Fibroblast of gingiva (primary cell): ENCODE measurements around the gene FOXJ1.
A peak's percentile ranks its signal among the peaks of the same experiment; 100 is the strongest.
"Not testable (repeated sequence)": the region's sequence is repeated elsewhere in the genome, so short reads cannot be mapped to it uniquely, and the experiment has no call there.

Source experiments
- DNase-seq: peaks from one replicate; pipeline ENCODE4 v3.0.0-alpha.2; 2011; ENCODE audit warnings: low read depth

The FOXJ1 gene, protein sequence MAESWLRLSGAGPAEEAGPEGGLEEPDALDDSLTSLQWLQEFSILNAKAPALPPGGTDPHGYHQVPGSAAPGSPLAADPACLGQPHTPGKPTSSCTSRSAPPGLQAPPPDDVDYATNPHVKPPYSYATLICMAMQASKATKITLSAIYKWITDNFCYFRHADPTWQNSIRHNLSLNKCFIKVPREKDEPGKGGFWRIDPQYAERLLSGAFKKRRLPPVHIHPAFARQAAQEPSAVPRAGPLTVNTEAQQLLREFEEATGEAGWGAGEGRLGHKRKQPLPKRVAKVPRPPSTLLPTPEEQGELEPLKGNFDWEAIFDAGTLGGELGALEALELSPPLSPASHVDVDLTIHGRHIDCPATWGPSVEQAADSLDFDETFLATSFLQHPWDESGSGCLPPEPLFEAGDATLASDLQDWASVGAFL

DNA sequence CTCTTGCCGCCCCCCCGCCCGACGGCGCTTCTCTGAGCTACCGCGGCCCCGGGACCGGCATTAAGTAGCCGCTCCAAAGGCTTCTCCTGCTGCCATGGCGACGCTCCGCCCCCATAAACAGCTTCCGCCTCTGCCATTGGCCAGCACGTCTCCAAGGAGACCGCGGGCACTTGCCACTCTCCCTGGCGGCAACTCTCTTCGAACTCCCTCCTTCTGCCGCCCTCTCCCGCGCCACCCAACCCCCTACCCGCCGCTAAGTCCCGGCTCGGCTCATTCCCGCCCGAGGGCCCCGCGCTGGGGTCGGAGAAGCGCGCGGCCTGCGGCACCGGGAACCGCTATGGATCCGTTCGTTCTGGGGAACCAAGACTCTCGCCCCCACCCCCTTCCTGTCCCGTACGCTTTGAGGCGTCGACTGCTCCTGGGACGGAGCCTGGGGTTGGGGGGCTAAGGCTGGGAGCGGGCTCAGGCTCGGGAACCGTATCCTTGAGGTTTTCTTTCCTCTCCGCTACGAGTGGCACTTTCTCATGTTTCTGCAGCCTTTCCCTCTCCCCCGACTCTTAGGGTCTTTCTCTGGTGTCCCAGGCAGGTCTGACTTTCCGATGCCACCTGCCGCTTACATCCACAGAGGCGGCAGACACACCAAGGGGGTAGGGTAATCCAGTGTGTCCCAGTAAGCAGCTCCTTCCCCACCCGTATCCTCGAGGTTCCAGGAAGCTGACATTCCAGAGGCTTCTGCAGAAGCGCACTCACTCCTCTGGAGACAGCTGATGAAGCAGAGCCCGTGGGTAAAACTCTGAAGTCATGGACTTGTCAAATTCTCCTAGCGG, at the start of gene FOXJ1:
TSS of gene FOXJ1 (minus strand) at position 34 of the 827 bp plus-strand sequence. CDS start 850 bp downstream, outside the sequence.
- DNase-seq = peak; percentile 74

DNA sequence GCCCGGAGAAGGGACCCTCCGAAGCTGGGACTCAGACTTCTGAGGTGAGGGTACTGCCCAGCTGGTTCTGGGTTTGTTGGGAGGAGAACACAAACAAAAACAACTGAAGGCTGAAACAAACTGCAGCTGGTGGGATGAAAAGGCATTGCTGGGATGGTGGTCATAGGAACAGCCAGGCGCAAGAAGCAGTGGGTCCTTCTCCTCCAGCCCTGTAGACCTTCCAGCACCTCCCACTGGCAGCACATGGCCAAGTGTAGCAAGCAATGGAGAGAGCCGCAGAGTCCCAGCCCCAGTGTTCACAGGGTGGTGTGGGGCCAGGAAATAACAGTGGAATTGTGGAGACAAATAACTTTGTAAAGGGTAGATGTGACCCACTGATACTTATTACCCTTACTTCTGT, 48.7 kb upstream of the FOXJ1 start:
- no peak for DNase-seq

DNA sequence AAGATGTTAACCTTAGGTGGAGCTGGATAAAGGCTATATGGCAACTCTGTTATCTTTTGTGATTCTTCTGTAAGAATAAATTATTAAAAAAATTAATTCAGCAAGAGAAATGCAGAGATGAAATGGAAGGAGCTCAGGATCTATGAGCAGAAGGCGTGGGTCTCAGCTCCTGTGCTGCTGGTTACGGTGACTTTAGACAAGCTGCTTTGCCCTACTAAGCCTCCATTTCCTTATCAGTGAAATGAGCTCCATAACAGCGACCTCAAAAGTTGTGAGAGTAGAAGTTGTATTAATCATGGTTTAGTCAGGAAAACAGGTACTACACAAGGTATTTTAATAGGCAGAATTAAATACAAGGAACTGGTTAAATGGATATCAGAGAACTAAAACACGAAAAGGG, 48.2 kb upstream of the FOXJ1 start:
- no peak for DNase-seq

DNA sequence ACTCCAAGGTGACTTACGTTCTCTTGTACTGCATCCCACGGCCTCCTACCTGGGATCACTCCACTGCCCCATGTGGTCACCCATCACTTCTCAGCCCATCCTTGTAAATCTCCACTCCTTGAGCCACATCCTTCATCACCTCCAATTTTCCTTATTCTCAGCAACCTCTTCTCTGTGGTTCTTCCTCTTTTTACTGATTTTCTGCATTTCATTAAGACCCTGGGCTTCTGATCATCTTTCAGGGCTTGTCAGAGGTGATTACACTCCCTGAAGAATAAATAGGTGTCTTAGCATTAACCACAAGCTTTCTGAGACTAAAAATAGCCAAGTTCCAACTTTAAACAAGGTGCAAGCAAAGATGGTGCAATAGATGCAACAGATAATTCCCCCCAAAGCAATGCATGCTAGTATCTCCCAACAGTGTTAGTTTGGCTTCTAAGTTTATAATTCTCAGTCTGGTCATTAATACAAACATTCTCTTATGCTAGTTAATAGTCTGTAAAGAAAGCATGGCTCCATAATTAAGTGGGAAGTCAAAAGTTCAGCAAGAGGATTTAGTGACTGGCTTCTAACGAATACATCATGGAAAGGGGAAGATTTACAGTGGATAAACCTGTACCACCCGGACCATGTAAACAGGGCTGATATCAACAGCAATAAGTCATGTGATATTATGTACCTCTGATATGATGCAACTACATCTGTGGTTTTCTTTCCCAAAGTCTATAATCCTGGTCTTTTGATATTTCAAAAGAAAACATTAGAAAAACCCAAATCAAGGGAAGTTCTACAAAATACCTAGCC, 47.4 kb upstream of the FOXJ1 start:
- DNase-seq = no peak

DNA sequence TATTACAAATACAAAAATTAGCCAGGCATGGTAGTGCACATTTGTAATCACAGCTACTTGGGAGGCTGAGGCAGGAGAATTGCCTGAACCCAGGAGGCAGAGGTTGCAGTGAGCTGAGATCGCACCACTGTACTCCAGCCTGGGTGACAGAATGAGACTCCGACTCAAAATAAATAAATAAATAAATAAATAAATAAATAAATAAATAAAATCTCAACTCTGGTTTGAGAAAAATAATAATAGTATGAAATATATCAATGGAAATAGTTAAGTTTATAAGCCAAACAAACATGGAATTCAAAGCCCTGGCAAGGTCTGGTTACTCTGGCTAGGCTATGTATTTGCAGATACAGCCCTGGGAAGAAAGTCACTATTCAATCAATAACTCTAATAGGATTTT, 45.7 kb upstream of the FOXJ1 start:
- DNase-seq = not testable (repeated sequence)

DNA sequence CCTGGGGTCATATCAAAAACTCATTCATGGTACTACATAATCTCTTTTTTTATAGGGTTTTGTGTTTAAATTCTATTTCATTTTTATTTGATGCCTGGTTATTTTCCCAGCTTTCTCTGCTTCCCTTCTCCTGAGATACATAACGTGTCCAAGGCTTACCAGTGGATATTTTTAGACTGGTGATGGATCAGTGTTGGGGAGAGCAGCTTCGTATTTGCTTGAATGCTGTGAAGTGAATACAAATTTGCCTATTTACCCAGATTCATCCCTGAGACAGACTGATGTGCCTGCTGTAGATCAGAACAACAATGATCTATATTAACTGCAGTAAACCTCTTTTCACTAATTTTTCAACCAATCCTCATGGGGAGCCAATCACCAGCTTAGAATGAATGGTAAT, 43.2 kb upstream of the FOXJ1 start:
- DNase-seq = no peak

DNA sequence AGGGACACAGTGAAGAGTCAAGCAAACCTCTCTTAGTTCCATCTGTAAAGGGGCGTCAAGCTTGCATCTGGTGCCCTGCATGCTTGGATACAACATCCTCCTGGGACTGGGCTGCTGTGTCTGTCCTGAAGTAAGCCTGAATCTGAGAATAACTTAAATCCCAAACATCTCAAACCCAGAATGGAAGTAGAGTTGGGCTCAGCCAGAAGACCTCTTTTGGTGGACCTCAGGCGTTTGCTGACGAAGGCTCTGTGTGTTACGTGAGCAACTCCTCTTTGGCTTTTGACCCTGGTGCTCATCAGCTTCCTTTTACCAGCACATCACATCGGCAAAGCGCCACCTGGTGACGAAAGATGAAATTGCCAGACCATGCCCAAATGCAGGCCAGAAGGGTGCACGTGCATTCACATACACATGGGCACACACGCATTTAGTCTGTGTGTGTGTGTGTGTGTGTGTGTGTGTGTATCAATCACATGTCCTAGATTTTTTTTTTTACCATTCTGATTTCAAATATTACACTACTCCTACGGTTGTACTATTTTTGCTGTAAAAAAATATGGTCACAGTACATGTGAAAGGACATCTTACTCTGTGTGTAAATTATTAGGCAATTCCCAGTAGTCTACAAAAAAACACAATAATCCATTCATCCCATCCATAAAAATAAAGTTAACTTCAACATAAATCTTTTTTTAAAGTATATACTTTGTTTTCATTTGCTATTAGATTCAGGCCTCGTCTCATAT, 41.1 kb upstream of the FOXJ1 start:
- peak; percentile 88 for DNase-seq

DNA sequence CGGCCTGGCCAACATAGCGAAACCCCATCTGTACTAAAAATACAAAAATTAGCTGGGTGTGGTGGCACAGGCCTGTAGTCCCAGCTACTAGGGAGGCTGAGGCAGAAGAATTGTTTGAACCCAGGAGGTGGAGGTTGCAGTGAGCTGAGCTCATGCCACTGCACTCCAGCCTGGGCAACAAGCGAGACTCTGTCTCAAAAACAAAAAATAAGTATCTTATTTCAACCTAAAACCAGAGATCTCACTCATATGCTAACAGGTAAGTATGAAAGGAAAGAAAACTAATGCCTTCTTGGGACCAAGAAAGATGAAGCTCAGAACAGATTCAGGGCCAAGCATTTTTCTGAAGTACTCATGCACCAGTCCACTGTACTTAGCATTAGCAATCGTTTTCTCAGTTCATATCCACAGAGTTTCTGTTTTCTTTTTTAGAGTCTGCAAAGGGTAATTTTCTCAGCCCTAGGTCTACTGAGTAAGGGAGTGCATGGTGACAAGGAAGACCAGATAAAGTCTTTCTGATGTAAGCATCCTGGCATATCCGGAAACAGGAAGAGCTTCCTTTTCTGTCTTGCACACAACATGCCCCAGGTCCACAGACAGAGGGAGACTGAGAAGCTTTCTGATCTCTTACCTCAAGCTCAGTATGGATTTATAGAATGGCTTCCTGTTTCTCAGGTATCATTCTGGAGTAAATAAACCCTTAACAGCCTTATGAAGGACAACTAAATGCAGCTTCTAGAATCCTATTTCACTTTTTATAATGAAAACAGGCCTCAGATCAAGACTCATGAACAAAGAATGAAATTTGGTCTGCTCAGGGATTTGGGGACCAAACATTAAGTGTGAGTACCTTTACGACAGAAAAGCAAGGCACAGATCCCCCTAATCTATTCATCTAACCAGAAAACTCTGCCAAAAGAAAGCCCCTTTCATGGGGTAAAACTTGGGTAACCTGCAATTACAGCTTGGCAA, 38.7 kb upstream of the FOXJ1 start:
- no peak for DNase-seq

DNA sequence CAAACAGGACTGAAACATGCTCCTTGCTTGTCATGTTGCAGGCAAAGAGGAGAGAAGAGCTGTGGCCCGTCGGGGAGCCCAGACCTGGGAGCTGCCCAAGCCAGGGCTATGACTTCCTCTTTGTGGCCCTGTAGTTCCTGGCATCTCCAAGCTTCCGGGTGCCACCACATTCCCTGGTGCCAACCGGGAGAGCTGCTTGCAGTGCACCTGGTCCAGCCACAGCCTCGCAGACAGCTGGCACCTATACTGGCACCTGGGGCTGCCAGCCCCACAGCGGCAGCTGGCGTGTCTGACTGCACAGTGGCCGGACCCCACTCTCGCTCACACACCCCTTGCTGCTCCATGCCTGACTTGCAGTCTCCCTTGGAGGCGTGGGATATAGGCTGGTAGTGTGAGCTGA, 37.1 kb upstream of the FOXJ1 start:
- no peak for DNase-seq

DNA sequence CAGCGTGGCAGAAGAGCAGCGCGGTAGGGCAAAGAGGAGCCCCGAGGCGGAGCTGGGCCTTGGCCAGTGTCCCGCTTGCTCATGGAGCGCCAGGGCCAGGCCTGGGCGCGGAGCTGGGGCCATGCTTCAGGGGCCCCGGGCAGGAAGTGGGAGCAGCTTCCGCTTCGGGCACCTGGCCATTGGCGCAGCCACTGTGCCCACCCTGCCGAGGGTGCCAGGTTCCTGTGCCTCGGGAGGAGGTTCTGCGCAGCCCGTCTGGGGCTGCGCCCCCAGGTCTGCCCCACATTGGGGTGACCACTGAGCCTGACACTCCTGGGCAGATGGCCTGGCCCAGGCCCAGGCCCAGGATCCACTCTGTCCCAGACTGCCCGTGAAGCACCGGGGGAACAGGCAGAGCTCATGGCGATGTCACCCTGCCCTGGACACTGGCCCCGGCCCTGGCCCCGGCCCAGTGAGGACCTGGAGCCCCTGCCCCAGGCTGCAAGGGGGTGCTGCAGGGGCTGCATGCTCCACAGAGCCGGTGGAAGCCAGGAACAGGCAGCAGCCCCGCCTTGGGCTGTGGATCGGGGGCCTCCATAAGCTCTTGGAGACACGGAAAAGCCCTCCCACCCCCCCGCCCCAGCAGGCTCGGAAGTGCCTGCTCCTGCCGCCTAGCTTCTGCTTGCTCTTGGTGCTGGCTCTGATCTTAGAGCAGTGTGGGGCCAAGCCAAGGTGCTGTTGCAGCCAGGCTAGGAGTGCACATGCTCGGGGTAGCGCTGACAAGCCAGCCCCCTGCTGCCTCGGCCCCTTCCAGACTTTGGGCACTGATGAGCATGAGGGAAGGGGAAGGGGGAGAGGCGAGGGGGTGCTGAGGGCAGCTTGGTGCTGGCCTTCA, 35.9 kb upstream of the FOXJ1 start:
- DNase-seq = no peak

DNA sequence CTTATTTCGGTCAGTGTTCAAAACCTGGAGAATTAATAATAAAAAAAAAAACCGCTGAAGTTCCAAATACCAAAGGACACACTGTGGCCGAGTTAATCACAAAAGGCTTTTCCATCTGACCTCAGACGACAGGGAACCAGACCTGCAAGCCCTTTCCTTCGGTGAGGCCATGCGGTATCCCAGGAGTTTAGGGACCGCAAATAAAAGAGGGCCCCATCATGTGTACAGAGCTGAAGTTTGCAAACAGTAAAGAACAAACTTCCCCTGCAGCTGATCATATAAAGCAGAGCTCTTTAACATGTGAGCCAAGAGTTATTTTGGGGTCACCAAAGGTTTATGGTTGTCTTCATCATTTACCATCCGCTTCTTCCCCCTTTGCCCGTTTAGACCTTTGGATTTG, 33.0 kb upstream of the FOXJ1 start:
- no peak for DNase-seq

DNA sequence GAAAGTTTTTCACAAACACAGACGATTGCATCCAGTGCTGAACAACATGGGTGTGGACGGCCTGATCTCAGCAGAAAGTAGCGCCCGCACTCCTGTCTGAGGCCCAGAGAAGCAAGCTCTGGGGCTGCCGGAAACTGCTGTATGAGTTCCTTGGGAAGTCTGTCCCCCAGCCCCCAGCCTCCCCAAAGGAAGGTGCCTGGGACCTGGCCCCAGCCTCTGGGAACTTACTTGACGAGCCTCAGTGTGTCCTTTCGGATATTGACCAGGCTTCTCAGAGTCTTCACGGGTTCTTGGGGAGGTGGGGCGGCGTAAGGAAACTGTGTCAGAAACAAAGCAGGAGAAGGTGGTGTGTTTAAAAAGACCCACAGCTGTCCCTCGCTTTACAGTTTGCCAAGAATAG, 32.4 kb upstream of the FOXJ1 start:
- no peak for DNase-seq

DNA sequence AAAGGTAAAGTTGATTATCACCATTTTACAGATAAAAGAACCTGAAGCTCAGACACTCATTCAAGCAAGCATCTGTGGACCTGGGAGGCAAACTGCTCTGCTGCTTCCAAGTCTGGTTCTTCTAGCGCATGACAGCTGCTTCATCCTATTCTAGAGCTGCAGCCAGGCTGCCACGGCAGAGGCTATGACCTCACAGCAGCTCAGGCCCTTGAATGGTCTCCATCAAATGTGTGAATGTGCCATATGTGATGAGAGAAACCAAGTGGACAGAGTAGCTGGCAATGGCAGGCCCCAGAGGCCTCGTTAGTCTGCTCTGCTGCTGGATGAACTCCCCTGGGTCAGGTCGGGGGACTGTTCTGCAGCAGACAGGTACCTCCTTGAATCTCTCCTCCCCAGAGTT, 30.7 kb upstream of the FOXJ1 start:
- DNase-seq = no peak

DNA sequence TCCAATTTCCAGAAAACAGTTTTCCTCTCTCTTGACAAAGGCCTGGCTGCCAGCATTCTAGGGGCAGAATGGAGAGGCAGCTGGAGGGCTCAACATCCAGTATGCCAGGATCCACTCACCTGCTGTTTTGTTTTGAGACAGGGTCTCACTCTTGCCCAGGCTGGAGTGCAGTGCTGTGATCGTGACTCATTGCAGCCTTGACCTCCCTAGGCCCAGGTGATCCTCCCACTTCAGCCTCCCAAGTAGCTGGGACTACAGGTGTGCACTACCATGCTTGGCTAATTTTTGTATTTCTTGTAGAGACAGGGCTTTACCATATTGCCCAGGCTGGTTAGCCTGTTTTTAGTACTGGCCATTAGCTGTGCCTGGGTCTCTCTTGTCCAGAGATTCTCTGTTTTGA, 29.1 kb upstream of the FOXJ1 start:
- DNase-seq = no peak

DNA sequence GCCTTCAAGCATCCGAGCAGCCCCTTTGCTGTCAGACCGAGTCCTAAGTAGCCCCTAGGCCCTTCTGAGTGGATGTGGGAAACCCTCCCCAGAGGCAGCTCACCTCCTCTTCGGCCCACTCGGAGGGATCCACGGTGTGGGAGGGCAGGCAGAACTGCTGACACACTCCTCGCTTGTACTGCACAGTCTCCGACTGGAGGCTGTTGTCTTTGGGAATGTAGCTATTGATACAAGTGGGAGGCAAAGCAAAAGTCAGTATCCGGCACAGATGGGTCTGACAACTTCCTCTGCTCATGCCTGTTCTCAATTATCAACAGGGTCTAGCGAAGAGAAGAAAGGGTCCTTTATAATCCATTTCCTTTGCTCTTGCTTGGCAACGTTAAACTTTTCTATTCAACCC, 25.9 kb upstream of the FOXJ1 start:
- no peak for DNase-seq

DNA sequence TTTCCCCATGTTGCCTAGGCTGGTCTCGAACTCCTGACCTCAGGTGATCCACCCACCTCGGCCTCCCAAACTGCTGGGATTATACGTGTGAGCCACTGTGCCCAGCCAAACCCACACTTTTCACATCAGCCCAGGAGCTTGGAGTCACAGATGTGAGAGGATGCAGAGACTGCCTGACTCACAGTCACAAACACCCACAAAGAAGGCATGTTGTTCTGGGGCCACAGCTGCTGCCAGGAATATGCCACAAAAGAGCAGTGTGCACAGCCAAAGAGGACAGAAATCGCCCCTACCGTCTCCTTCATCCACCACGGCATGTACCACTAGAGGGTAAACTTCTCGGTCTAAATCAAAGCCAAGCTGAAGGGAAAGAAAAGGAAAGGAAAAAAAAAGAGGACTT, 25.1 kb upstream of the FOXJ1 start:
- DNase-seq = no peak

DNA sequence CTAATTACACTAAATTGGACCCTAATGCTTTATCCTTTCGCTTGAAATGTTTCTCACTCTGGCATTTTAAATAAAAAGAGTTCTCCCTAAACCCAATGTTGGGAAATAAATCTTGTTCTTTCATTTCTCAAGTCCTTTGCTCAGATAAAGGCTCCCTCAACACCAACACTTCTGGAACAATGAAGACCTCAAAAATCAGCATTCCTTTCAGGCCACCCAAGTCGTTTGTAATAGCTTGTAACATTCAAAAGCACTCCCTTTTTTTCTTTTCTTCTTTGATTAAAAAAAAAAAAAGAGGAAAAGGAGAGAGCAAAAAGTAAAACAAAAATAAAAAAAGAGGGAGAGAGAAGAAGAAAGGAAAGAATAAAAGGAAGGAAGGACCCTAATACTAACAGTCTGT, 23.3 kb upstream of the FOXJ1 start:
- DNase-seq = no peak

DNA sequence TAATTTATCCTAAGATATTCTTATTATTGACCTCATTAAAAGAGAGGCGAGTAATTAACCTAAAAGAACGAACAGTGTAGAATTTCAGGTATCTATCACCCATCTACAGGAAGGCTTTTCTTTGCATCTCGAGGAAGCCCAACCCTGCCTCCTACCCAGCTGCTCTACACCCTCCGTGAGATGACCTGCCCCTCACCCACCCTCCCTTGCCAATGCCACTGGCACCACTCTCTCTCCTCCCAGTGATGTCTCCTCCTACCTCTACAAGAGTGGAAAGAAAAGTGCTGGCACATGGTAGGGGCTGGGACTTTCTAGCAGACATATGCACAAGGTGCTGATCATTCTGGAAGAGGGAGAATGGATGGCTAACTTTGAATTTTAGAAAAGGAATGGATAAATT, 22.9 kb upstream of the FOXJ1 start:
- DNase-seq = no peak

DNA sequence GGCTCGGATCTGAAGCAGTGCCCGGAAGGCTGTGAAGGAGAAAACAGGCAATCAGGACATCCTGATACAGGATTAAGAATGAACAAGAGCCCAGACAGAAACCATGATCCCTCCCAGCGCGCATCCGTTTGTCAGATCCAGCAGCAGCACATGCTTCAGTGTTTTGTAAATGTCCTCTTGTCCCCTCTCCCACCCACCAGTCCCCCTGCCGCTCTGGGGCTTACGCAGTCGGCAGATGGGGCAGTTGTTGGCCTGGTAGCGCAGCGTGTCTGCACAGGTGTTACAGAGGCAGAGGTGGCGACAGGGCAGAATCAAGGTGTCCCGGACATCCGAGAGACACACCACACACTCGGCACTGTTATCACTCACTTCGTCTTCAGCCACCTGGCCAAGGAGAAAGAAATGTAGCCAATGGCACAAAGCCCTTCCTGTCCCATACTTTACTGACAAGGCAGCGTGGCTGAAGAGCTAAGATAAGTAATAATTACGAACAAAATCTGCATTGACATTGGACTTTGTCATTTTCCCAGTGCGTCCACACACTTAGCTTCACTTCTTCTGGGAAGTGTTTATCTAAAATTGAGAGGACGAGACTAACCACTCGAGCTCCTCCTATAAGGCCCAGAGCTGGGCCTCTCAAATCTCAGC, 20.7 kb upstream of the FOXJ1 start:
- no peak for DNase-seq
